HCT116 (cell line): Measurements from ENCODE around the gene GBGT1. TPM values are rescaled to one million over a fixed set of nuclear protein-coding genes. Genes with fewer than 3 reads are reported as not detected.

Experiments
- ATAC-seq: fragments of 200-7000 bp; cut with Tn5 transposase; 2 replicates; pipeline ENCODE4 v1.9.1; 2020; ENCODE audit warnings: mild to moderate bottlenecking, moderate library complexity
- BruUV-seq: library from RNA; stranded (reverse); fragments of 400-500 nt; replicated peaks from 2 replicates; lab custom pipeline; 2021; lab: Mats Ljungman, UMichigan
- CTCF ChIA-PET: fragments of 300-600 bp; sonication (Branson Sonifier 250); formaldehyde crosslinking; loops from one replicate; lab custom pipeline; 2021; ENCODE audit warnings: antibody characterized with exemption; lab: Charles Lee
- POLR2A ChIA-PET: fragments of 300-600, 350-600 bp; sonication (Branson Sonifier 250); formaldehyde crosslinking; loops from one replicate; lab custom pipeline; 2021; ENCODE audit warnings: antibody characterized with exemption; lab: Charles Lee
- RAD21 ChIA-PET, 2 experiments: fragments of 300-600 bp; sonication (Branson Sonifier 250); formaldehyde crosslinking; loops; one replicate each; lab custom pipeline; 2023; ENCODE audit warnings: low total read pairs in 2 of 2; ENCODE audit not compliant: uncharacterized antibody in 2 of 2, unreplicated experiment in 2 of 2, low non-redundant PET in 1 of 2; lab: Charles Lee
- DNase-seq: peaks from one replicate; pipeline ENCODE4 v3.0.0-alpha.2; 2010; ENCODE audit warnings: low read depth, low spot score
- H2AFZ ChIP-seq: fragments of 200-600 bp; shearing (Covaris generic), sonication (generic); 2 replicates; pipeline ENCODE4 v1.6.1; 2017; ENCODE audit warnings: low read depth, mixed run types, mixed read lengths, antibody characterized with exemption, low read length; ENCODE audit not compliant: poor library complexity, severe bottlenecking
- H3K27ac ChIP-seq: 2 replicates; pipeline ENCODE4 v1.5.1; 2012; ENCODE audit warnings: low read depth, low read length
- H3K27me3 ChIP-seq: fragments of 200-600 bp; sonication (generic); 2 replicates; pipeline ENCODE4 v1.6.1; 2016; ENCODE audit warnings: mixed run types, low read length, mixed read lengths; ENCODE audit not compliant: insufficient read depth
- H3K36me3 ChIP-seq, 2 experiments: fragments of 200-500 bp in 1 of 2; fragments of 200-600 bp in 1 of 2; sonication (Bioruptor generic) in 1 of 2; sonication (generic) in 1 of 2; 2 replicates each; pipeline versions ENCODE4 v1.5.1 to v1.6.1; 2014 to 2016; ENCODE audit warnings: low read length in 2 of 2, inconsistent platforms in 1 of 2, mixed read lengths in 1 of 2, mixed run types in 1 of 2; ENCODE audit not compliant: insufficient read depth in 2 of 2, control insufficient read depth in 1 of 2
- H3K4me1 ChIP-seq, 2 experiments: fragments of 200-600 bp in 1 of 2; sonication (generic) in 1 of 2; 2 replicates each; pipeline versions ENCODE4 v1.5.1 to v1.6.1; 2012 to 2017; ENCODE audit warnings: low read length in 2 of 2, inconsistent platforms in 1 of 2, mild to moderate bottlenecking in 1 of 2, mixed read lengths in 1 of 2, mixed run types in 1 of 2, moderate library complexity in 1 of 2; ENCODE audit not compliant: insufficient read depth in 2 of 2, control insufficient read depth in 1 of 2
- H3K4me2 ChIP-seq: fragments of 200-600 bp; sonication (generic); 2 replicates; pipeline ENCODE4 v1.6.1; 2017; ENCODE audit warnings: mixed run types, low read length, mixed read lengths
- H3K4me3 ChIP-seq, 2 experiments: fragments of 200-600 bp in 1 of 2; sonication (generic) in 1 of 2; replicated peaks in 1 of 2; 2 replicates each; pipeline ENCODE4 v1.5.1; 2011 to 2016; ENCODE audit warnings: low read length in 2 of 2, control low read depth in 1 of 2, low read depth in 1 of 2, mild to moderate bottlenecking in 1 of 2, mixed read lengths in 1 of 2, mixed run types in 1 of 2
- H3K79me2 ChIP-seq: fragments of 200-600 bp; sonication (generic); 2 replicates; pipeline ENCODE4 v1.6.1; 2017; ENCODE audit warnings: mild to moderate bottlenecking, mixed run types, low read length, moderate library complexity, mixed read lengths; ENCODE audit not compliant: insufficient read depth
- H3K9ac ChIP-seq: fragments of 200-600 bp; sonication (generic); 2 replicates; pipeline ENCODE4 v1.6.1; 2016; ENCODE audit warnings: low read length, mixed read lengths
- H3K9me2 ChIP-seq: fragments of 200-600 bp; sonication (generic), shearing (Covaris generic); 2 replicates; pipeline ENCODE4 v1.6.1; 2017; ENCODE audit warnings: mixed run types, mild to moderate bottlenecking, moderate library complexity; ENCODE audit not compliant: insufficient read depth
- H3K9me3 ChIP-seq, 2 experiments: fragments of 200-500 bp in 1 of 2; fragments of 200-600 bp in 1 of 2; sonication (Bioruptor generic) in 1 of 2; sonication (generic) in 1 of 2; 2 replicates each; pipeline ENCODE4 v1.6.1; 2014 to 2017; ENCODE audit warnings: low read length in 2 of 2, mixed read lengths in 2 of 2, inconsistent platforms in 1 of 2, low read depth in 1 of 2, mild to moderate bottlenecking in 1 of 2, mixed run types in 1 of 2, moderate library complexity in 1 of 2; ENCODE audit not compliant: control insufficient read depth in 1 of 2, insufficient read depth in 1 of 2
- H4K20me1 ChIP-seq: fragments of 200-600 bp; sonication (generic), shearing (Covaris generic); 2 replicates; pipeline ENCODE4 v1.6.1; 2017; ENCODE audit warnings: mixed run types, mild to moderate bottlenecking, moderate library complexity; ENCODE audit not compliant: insufficient read depth
- CTCF ChIP-seq, 3 experiments: fragments of 200-600 bp in 1 of 3; sonication (generic) in 1 of 3; IDR thresholded peaks in 2 of 3; conservative IDR thresholded peaks in 1 of 3; 2 replicates each; pipeline ENCODE4 v1.5.1; 2012 to 2017; ENCODE audit warnings: low read depth in 2 of 3, low read length in 2 of 3, antibody characterized with exemption in 1 of 3, borderline replicate concordance in 1 of 3, control low read depth in 1 of 3, mild to moderate bottlenecking in 1 of 3, mixed read lengths in 1 of 3, mixed run types in 1 of 3, moderate library complexity in 1 of 3; ENCODE audit not compliant: insufficient read depth in 1 of 3
- EGR1 ChIP-seq: IDR thresholded peaks from 2 replicates; pipeline ENCODE4 v1.6.1; 2012; ENCODE audit warnings: low read depth
- ELF1 ChIP-seq: IDR thresholded peaks from 2 replicates; pipeline ENCODE4 v1.6.1; 2012; ENCODE audit warnings: low read depth, borderline replicate concordance
- JUND ChIP-seq: IDR thresholded peaks from 2 replicates; pipeline ENCODE4 v1.6.1; 2012
- MAX ChIP-seq: IDR thresholded peaks from 2 replicates; pipeline ENCODE4 v1.6.1; 2012
- POLR2A ChIP-seq: IDR thresholded peaks from 2 replicates; pipeline ENCODE4 v1.7.0; 2011; ENCODE audit warnings: borderline replicate concordance; ENCODE audit not compliant: insufficient read depth, insufficient read length; ENCODE audit errors: extremely low read depth
- POLR2AphosphoS5 ChIP-seq: IDR thresholded peaks from 2 replicates; pipeline ENCODE4 v1.6.1; 2011; ENCODE audit warnings: mild to moderate bottlenecking, low read depth, low read length, moderate library complexity
- RAD21 ChIP-seq: IDR thresholded peaks from 2 replicates; pipeline ENCODE4 v1.6.1; 2012; ENCODE audit warnings: low read depth, mild to moderate bottlenecking
- SP1 ChIP-seq: IDR thresholded peaks from 2 replicates; pipeline ENCODE4 v1.6.1; 2012; ENCODE audit warnings: low read depth
- SRF ChIP-seq: IDR thresholded peaks from 2 replicates; pipeline ENCODE4 v1.6.1; 2012; ENCODE audit warnings: low read depth
- TCF7L2 ChIP-seq: IDR thresholded peaks from 2 replicates; pipeline ENCODE4 v1.7.0; 2011; ENCODE audit warnings: borderline replicate concordance, inconsistent platforms; ENCODE audit not compliant: insufficient read depth, insufficient read length; ENCODE audit errors: extremely low read depth
- YY1 ChIP-seq: IDR thresholded peaks from 2 replicates; pipeline ENCODE4 v1.6.1; 2011; ENCODE audit warnings: low read length, low read depth, moderate library complexity, mild to moderate bottlenecking; ENCODE audit not compliant: insufficient replicate concordance; ENCODE audit errors: extremely low read depth
- ZBTB33 ChIP-seq: IDR thresholded peaks from 2 replicates; pipeline ENCODE4 v1.6.1; 2011; ENCODE audit warnings: mild to moderate bottlenecking, low read length, moderate library complexity; ENCODE audit not compliant: insufficient replicate concordance; ENCODE audit errors: extremely low read depth
- ZFX ChIP-seq: fragments of 450-650 bp; IDR thresholded peaks from 2 replicates; pipeline ENCODE4 v1.6.1; 2017
- intact Hi-C: fragments of 100-400 bp; cut with micrococcal nuclease; formaldehyde crosslinking; loops from 2 replicates; pipeline ENCODE4 v1.10.0; 2022
- total RNA-seq: library from RNA; stranded (reverse); gene quantifications from one replicate; pipeline ENCODE4 v1.2.1, GENCODE V29; 2021; ENCODE audit not compliant: unreplicated experiment

The GBGT1 gene
- total RNA-seq, 1 experiment from 2014 or later = 0.34 TPM

- no peak overlapping the region for H3K4me3 ChIP-seq
- no peaks in the 10 kb centered on the region for H3K9me2 ChIP-seq
- BruUV-seq = no TSS peak
- no peak for ATAC-seq
- no peak overlapping the region for H3K27ac ChIP-seq
- H3K4me1 ChIP-seq = peaks cover 8 to 45% of the 10 kb centered on the region in 2 experiments
- CTCF ChIA-PET = interaction anchor here (0.7 to 1.5 kb wide), 2 partner anchors 25 to 97 kb away, joined by 3 read pairs; no protein-coding TSS in a partner anchor
- no peaks in the 10 kb centered on the region for H4K20me1 ChIP-seq
- POLR2A ChIA-PET = no interaction called here
- H3K79me2 ChIP-seq = peaks cover 38% of the 10 kb centered on the region
- TF ChIP-seq RAD21 (no peak), ELF1 (no peak), CTCF (IDR thresholded peaks at IDR 0.05 in 2 of 3, conservative IDR thresholded peaks at IDR 0.05 in 1 of 3; ENCODE audit: borderline replicate concordance in 1 of 3, insufficient read depth in 1 of 3, low read depth in 2 of 3, low read length in 2 of 3) (no peak), ZBTB33 (no peak), YY1 (no peak), POLR2A (no peak), SP1 (no peak), SRF (no peak), ZFX (no peak), EGR1 (no peak), MAX (no peak), TCF7L2 (no peak), POLR2AphosphoS5 (no peak), JUND (no peak)
- H3K27me3 ChIP-seq = no peaks in the 10 kb centered on the region
- DNase-seq = no peak
- intact Hi-C loops = no loop called here
- H2AFZ ChIP-seq = no peak overlapping the region
- 0 out of 2 replicates have a peak overlapping the region, but pooled peaks have one; percentile 85 for H3K9ac ChIP-seq
- no peaks in the 10 kb centered on the region for H3K9me3 ChIP-seq
- RAD21 ChIA-PET = interaction anchor here in 1 of 2 experiments (1.2 kb wide), 1 partner anchor 29 kb away, joined by 3 read pairs; no protein-coding TSS in a partner anchor
- H3K4me2 ChIP-seq = peak overlapping the region; percentile 97
- no peaks in the 10 kb centered on the region for H3K36me3 ChIP-seq
Observed at GRCh38 chr9:133119103-133119845, 44.4 kb downstream of the GBGT1 start.
